Testis (tissue), 3 donors: ENCODE measurements around the gene NOM1. TPM values are rescaled to one million over a fixed set of nuclear protein-coding genes. Genes with fewer than 3 reads are reported as not detected.

Experiments
- DNase-seq: peaks from one replicate; pipeline ENCODE4 v3.0.0-alpha.2; 2019
- H3K27ac ChIP-seq, 2 donors: fragments of 200-600 bp; sonication (generic); one replicate each; pipeline ENCODE4 v1.5.1; 2019
- H3K27me3 ChIP-seq: fragments of 200-600 bp; sonication (generic); one replicate; pipeline ENCODE4 v1.5.1; 2019
- H3K36me3 ChIP-seq: fragments of 200-600 bp; sonication (generic); one replicate; pipeline ENCODE4 v1.5.1; 2017; ENCODE audit warnings: low read depth; ENCODE audit errors: missing control alignments
- H3K4me1 ChIP-seq: fragments of 200-600 bp; sonication (generic); one replicate; pipeline ENCODE4 v1.5.1; 2019
- H3K4me3 ChIP-seq, 2 donors: fragments of 200-600 bp; sonication (generic); one replicate each; pipeline ENCODE4 v1.5.1; 2017 to 2019
- H3K9me3 ChIP-seq: fragments of 200-600 bp; sonication (generic); one replicate; pipeline ENCODE4 v1.5.1; 2017
- CTCF ChIP-seq, 3 experiments: fragments of 450-650 bp in 2 of 3; fragments of 200-600 bp in 1 of 3; sonication (generic) in 1 of 3; IDR thresholded peaks; one replicate each; pipeline ENCODE4 v1.5.1; 2016 to 2019; ENCODE audit warnings: antibody characterized with exemption in 3 of 3, mild to moderate bottlenecking in 2 of 3, moderate library complexity in 1 of 3
- POLR2A ChIP-seq: fragments of 450-650 bp; IDR thresholded peaks from one replicate; pipeline ENCODE4 v1.6.1; 2017; ENCODE audit warnings: antibody characterized with exemption, mild to moderate bottlenecking, moderate library complexity
- WGBS, 2 donors: methylation state at CpG; one replicate each; pipeline ENCODE4 v1.1.5; 2018; 5-methylcytosine and 5-hydroxymethylcytosine counted together
- intact Hi-C: fragments of 100-400 bp; cut with DNase I; formaldehyde crosslinking; loops from one replicate; pipeline ENCODE4 v1.15.1; 2023; ENCODE audit warnings: low total_unique reads
- polyA plus RNA-seq: library from polyadenylated mRNA; stranded (reverse); fragments of 350-450 nt; fragmentation: Illumina TruSeq; extraction: RNeasy Lipid Tissue Mini Kit (QIAGEN cat#74804); gene quantifications from one replicate; pipeline ENCODE4 v1.2.3, GENCODE V29; 2014; ENCODE audit warnings: low read depth, low replicate concordance; ENCODE audit not compliant: insufficient read depth
- total RNA-seq, 2 donors: library from RNA; depleted of rRNA; stranded (reverse); fragments of >200 nt; gene quantifications; one replicate each; pipeline ENCODE4 v1.2.3, GENCODE V29; 2016

Gene NOM1
- total and polyA plus RNA-seq, 3 donors from 2014 or later = 20.2 to 47.1 (median 42.8) TPM

GRCh38 chr7:156966387-156966786 is 16.9 kb downstream of the NOM1 start:
- H3K9me3 ChIP-seq = no peaks in the 10 kb centered on the region
- WGBS, 2 donors = 96 to 98% methylated on average over 8 of the region's 8 CpGs
- no peak overlapping the region for H3K27ac ChIP-seq
- H3K36me3 ChIP-seq = no peaks in the 10 kb centered on the region
- intact Hi-C loops = no loop called here
- H3K27me3 ChIP-seq = no peaks in the 10 kb centered on the region
- no peaks in the 10 kb centered on the region for H3K4me1 ChIP-seq
- no peak overlapping the region for H3K4me3 ChIP-seq
- TF ChIP-seq CTCF (IDR thresholded peaks at IDR 0.05) (no peak), POLR2A (no peak)
- DNase-seq = no peak

DNA sequence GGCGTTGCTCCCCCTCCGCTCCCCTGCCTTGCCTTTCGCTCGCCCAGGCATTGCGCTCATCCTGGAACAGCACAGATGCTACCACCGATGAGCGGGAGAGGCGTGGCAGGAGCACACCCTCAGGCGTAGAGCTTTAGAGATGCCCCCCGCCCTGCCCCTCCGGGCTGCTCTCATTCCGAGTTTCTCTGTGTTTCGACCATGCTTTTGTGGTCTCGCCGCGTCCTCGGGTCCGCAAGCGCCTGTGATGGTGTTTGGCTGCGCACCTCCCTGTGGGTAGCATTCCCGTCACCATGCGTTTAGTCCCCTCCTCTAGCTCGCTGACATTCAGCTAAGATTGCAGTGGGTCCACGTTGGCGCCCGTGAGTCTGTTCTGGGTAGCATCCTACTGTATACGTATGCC is 18.7 kb downstream of the NOM1 start:
- Histone ChIP-seq H3K27ac (no peak overlapping the region), H3K36me3 (no peaks in the 10 kb centered on the region), H3K4me3 (no peak overlapping the region), H3K4me1 (no peaks in the 10 kb centered on the region), H3K9me3 (no peaks in the 10 kb centered on the region), H3K27me3 (no peaks in the 10 kb centered on the region)
- DNase-seq = no peak
- TF ChIP-seq CTCF (IDR thresholded peaks at IDR 0.05) (no peak), POLR2A (no peak)
- intact Hi-C loops = no loop called here
- WGBS, 2 donors = 95 to 97% methylated on average over 27 of the region's 27 CpGs

DNA sequence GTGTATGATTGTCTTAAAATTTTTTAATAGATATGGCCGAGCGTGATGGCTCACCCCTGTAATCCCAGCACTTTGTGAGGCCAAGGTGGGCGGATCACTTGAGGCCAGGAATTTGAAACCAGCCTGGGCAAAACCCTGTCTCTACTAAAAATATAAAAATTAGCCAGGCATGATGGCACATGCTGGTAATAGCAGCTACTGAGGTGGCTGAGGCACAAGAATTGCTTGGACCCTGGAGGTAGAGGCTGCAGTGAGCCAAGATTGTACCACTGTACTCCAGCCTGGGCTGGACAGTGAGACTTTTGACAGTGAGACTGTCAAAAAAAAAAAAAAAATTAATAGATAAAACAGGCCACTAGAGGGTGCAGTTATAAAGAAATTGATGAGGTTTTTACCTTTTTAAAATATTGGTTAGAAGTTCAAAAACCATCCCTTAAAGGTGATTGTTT is 20.5 kb downstream of the NOM1 start:
- Histone ChIP-seq H3K4me3 (no peak overlapping the region), H3K4me1 (no peaks in the 10 kb centered on the region), H3K27me3 (no peaks in the 10 kb centered on the region), H3K27ac (no peak overlapping the region), H3K9me3 (no peaks in the 10 kb centered on the region), H3K36me3 (no peaks in the 10 kb centered on the region)
- intact Hi-C loops = no loop called here
- no peak for DNase-seq
- TF ChIP-seq POLR2A = no peak
- TF ChIP-seq CTCF (IDR thresholded peaks at IDR 0.05) = peak in 2 of 3 experiments; percentile 22 to 57
- WGBS, 2 donors = 62 to 75% methylated on average over 3 of the region's 3 CpGs

- Histone ChIP-seq H3K36me3 (no peaks in the 10 kb centered on the region), H3K4me1 (no peaks in the 10 kb centered on the region), H3K9me3 (no peaks in the 10 kb centered on the region), H3K27ac (no peak overlapping the region), H3K27me3 (no peaks in the 10 kb centered on the region), H3K4me3 (no peak overlapping the region)
- no peak for DNase-seq
- intact Hi-C loops = no loop called here
- TF ChIP-seq CTCF (IDR thresholded peaks at IDR 0.05) (no peak), POLR2A (no peak)
- 91 to 98% methylated on average over 5 of the region's 5 CpGs for WGBS, 2 donors
Observed at GRCh38 chr7:156975620-156976019, 26.1 kb downstream of the NOM1 start.

- H3K4me3 ChIP-seq = no peak overlapping the region
- H3K36me3 ChIP-seq = no peaks in the 10 kb centered on the region
- WGBS, 2 donors = 89 to 91% methylated on average over 1 of the region's 1 CpG
- no peaks in the 10 kb centered on the region for H3K9me3 ChIP-seq
- intact Hi-C loops = no loop called here
- no peak for DNase-seq
- H3K4me1 ChIP-seq = no peaks in the 10 kb centered on the region
- H3K27ac ChIP-seq = no peak overlapping the region
- H3K27me3 ChIP-seq = no peaks in the 10 kb centered on the region
- TF ChIP-seq CTCF (IDR thresholded peaks at IDR 0.05) (no peak), POLR2A (no peak)
Observed at GRCh38 chr7:156979007-156979606, 29.6 kb downstream of the NOM1 start.
